ENCODE data around the gene TM9SF1. TPM values are rescaled to one million over a fixed set of nuclear protein-coding genes. Genes with fewer than 3 reads are reported as not detected.

TM9SF1 gene
- total and polyA plus RNA-seq, 4 experiments from 2014 or later, result 24.1 to 40.6 (median 32.3) TPM

- no peak overlapping the region for H3K27ac ChIP-seq (ENCODE audit: low read depth, low read length)
- no peak overlapping the region for H3K4me3 ChIP-seq (ENCODE audit: low read length in 2 of 2)
- H3K36me3 ChIP-seq (ENCODE audit: insufficient read depth, low read length), result peaks cover 51% of the 10 kb centered on the region
- no peaks in the 10 kb centered on the region for H3K4me1 ChIP-seq (ENCODE audit: insufficient read depth, low read length)
- Mint-ChIP-seq H3K27me3 (no peaks in the 10 kb centered on the region), H3K9me3 (no peaks in the 10 kb centered on the region), H3K4me3 (no peak overlapping the region), H3K36me3 (peaks cover 19 to 68% of the 10 kb centered on the region in 2 donors), H3K4me1 (peaks cover 2 to 8% (median 6%) of the 10 kb centered on the region in 4 donors), H3K27ac (peak overlapping the region in 1 of 7 donors; percentile 41)
- no peaks in the 10 kb centered on the region for H3K27me3 ChIP-seq (ENCODE audit: insufficient read depth, low read length)
- intact Hi-C loops (cut with micrococcal nuclease), result no loop called here
- no peaks in the 10 kb centered on the region for H3K9me3 ChIP-seq (ENCODE audit: control insufficient read depth in 1 of 2, low read length in 2 of 2)
- CTCF ChIA-PET (ENCODE audit: partially characterized antibody), result interaction anchor here (1.2 to 1.5 kb wide), 4 partner anchors 19 to 153 kb away, joined by 3 to 6 read pairs (median 4); partner anchors contain the start of genes IRF9 and TINF2
- no peak for DNase-seq
- POLR2A ChIA-PET (ENCODE audit: partially characterized antibody), result interaction anchor here (0.8 to 1.4 kb wide), 2 partner anchors 19 to 99 kb away, joined by 3 read pairs; partner anchors contain the start of gene IRF9
These were observed 15.1 kb downstream of the TM9SF1 start for GRCh38 chr14:24179961-24180796.

DNA sequence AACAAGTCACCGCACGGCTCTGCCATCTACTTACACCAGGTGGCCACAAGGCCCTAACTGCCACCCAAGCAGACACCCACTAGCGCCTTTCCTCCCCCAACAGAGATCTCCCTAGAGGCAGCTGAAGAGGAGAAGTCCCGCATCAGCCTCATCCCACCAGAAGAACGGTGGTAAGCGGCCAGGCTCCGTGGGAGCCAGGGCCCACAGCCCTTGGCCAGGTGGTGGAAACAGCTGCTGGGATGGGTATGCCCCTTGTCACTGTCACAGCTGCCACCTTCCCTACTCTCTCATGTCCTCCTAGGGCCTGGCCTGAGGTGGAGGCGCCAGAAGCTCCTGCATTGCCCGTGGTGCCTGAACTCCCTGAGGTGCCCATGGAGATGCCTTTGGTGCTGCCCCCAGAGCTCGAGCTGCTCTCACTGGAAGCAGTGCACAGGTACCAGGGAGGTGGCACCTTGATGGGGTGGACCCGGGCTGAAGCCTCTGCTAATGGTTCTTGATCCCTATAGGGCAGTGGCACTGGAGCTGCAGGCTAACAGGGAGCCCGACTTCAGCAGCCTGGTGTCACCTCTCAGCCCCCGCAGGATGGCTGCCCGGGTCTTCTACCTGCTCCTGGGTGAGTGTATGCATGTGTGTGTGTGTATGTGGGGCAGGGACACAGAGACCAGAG is 15.8 kb downstream of the TM9SF1 start:
- H3K4me3 Mint-ChIP-seq, result peak overlapping the region in 1 of 8 donors; percentile 8
- peaks cover 44% of the 10 kb centered on the region for H3K36me3 ChIP-seq (ENCODE audit: insufficient read depth, low read length)
- peaks cover 8 to 16% (median 12%) of the 10 kb centered on the region in 4 donors for H3K4me1 Mint-ChIP-seq
- no peaks in the 10 kb centered on the region for H3K27me3 Mint-ChIP-seq
- peaks cover 19 to 74% of the 10 kb centered on the region in 2 donors for H3K36me3 Mint-ChIP-seq
- no peak overlapping the region for H3K27ac ChIP-seq (ENCODE audit: low read depth, low read length)
- ChIA-PET CTCF (ENCODE audit: partially characterized antibody) (interaction anchor here (0.5 to 1.5 kb wide), 4 partner anchors 8 to 71 kb away, joined by 3 to 6 read pairs (median 4); partner anchors contain the start of genes IRF9 and TINF2), POLR2A (ENCODE audit: partially characterized antibody) (interaction anchor here (0.8 to 2.3 kb wide), 6 partner anchors 9 to 33 kb away, joined by 3 to 5 read pairs (median 3); partner anchors contain the start of genes IPO4, IRF9 and TM9SF1)
- no peaks in the 10 kb centered on the region for H3K9me3 ChIP-seq (ENCODE audit: control insufficient read depth in 1 of 2, low read length in 2 of 2)
- no peak for DNase-seq
- H3K27ac Mint-ChIP-seq, result peak overlapping the region in 5 of 7 donors; percentile 29 to 91 (median 49)
- H3K4me3 ChIP-seq (ENCODE audit: low read length in 2 of 2), result no peak overlapping the region
- no peaks in the 10 kb centered on the region for H3K4me1 ChIP-seq (ENCODE audit: insufficient read depth, low read length)
- no peaks in the 10 kb centered on the region for H3K27me3 ChIP-seq (ENCODE audit: insufficient read depth, low read length)
- intact Hi-C loops (cut with micrococcal nuclease), result no loop called here
- no peaks in the 10 kb centered on the region for H3K9me3 Mint-ChIP-seq

DNA sequence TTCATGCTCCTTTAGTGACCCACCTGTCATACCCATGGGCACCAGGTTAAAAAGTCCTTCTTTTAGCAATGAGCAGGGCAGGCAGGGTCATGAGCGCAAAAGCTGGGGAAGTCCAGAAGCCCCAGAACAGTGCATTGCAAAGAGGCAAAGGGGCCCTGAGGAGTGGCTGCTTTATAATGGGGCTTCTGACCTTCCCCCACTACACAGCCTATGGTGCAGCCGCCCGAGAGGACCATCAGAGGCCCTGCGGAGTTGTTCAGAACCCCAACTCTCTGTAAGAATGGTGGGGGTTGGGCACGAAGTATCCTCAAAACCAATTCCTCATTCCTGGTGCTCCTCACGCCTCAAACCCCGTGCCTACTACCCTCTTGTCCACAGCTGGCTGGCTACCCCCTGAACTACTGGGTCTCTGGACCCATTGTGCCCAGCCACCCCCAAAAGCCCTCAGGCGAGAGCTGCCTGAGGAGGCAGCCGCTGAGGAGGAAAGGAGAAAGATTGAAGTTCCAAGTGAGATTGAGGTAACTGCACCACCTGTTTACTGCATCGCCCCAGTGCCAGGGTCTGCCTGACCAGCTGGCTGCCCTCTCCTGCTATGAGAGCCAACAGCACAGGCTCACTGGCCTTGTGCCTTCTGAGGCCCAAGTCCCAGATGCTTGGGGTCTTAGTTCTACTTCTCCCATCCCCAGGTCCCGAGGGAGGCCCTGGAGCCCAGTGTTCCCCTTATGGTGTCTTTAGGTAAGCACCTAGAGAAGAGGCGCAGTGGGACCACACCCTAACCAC is 16.7 kb downstream of the TM9SF1 start:
- Mint-ChIP-seq H3K36me3 (peaks cover 19 to 76% of the 10 kb centered on the region in 2 donors), H3K27ac (peak overlapping the region in 4 of 7 donors; percentile 49 to 91 (median 62)), H3K9me3 (no peaks in the 10 kb centered on the region), H3K27me3 (no peaks in the 10 kb centered on the region), H3K4me3 (no peak overlapping the region), H3K4me1 (peaks cover 10 to 18% (median 13%) of the 10 kb centered on the region in 4 donors)
- ChIA-PET POLR2A (ENCODE audit: partially characterized antibody) (interaction anchor here (0.8 to 2.3 kb wide), 5 partner anchors 10 to 34 kb away, joined by 3 to 5 read pairs (median 3); partner anchors contain the start of genes IPO4 and TM9SF1), CTCF (ENCODE audit: partially characterized antibody) (interaction anchor here (0.5 to 1.2 kb wide), 2 partner anchors 7 to 64 kb away, joined by 4 to 6 read pairs; partner anchors contain the start of gene TINF2)
- H3K4me1 ChIP-seq (ENCODE audit: insufficient read depth, low read length), result no peaks in the 10 kb centered on the region
- DNase-seq, result no peak
- peaks cover 39% of the 10 kb centered on the region for H3K36me3 ChIP-seq (ENCODE audit: insufficient read depth, low read length)
- intact Hi-C loops (cut with micrococcal nuclease), result no loop called here
- H3K27ac ChIP-seq (ENCODE audit: low read depth, low read length), result no peak overlapping the region
- H3K27me3 ChIP-seq (ENCODE audit: insufficient read depth, low read length), result no peaks in the 10 kb centered on the region
- H3K9me3 ChIP-seq (ENCODE audit: control insufficient read depth in 1 of 2, low read length in 2 of 2), result no peaks in the 10 kb centered on the region
- H3K4me3 ChIP-seq (ENCODE audit: low read length in 2 of 2), result no peak overlapping the region

GRCh38 chr14:24177891-24178290 is 17.4 kb downstream of the TM9SF1 start:
- H3K36me3 Mint-ChIP-seq, result peaks cover 19 to 75% of the 10 kb centered on the region in 2 donors
- peaks cover 11 to 25% (median 13%) of the 10 kb centered on the region in 4 donors for H3K4me1 Mint-ChIP-seq
- Histone ChIP-seq H3K4me3 (ENCODE audit: low read length in 2 of 2) (no peak overlapping the region), H3K9me3 (ENCODE audit: control insufficient read depth in 1 of 2, low read length in 2 of 2) (no peaks in the 10 kb centered on the region), H3K4me1 (ENCODE audit: insufficient read depth, low read length) (no peaks in the 10 kb centered on the region), H3K27ac (ENCODE audit: low read depth, low read length) (no peak overlapping the region), H3K27me3 (ENCODE audit: insufficient read depth, low read length) (no peaks in the 10 kb centered on the region), H3K36me3 (ENCODE audit: insufficient read depth, low read length) (peaks cover 37% of the 10 kb centered on the region)
- intact Hi-C loops (cut with micrococcal nuclease), result no loop called here
- POLR2A ChIA-PET (ENCODE audit: partially characterized antibody), result interaction anchor here (1.2 to 2.3 kb wide), 2 partner anchors 13 to 35 kb away, joined by 3 to 5 read pairs; no protein-coding TSS in a partner anchor
- CTCF ChIA-PET (ENCODE audit: partially characterized antibody), result no interaction called here
- no peaks in the 10 kb centered on the region for H3K9me3 Mint-ChIP-seq
- no peak for DNase-seq
- no peak overlapping the region for H3K4me3 Mint-ChIP-seq
- H3K27me3 Mint-ChIP-seq, result no peaks in the 10 kb centered on the region
- H3K27ac Mint-ChIP-seq, result peak overlapping the region in 3 of 7 donors; percentile 52 to 81 (median 64)

- H3K4me3 ChIP-seq (ENCODE audit: low read length in 2 of 2), result no peak overlapping the region
- no peak overlapping the region for H3K27ac ChIP-seq (ENCODE audit: low read depth, low read length)
- no peaks in the 10 kb centered on the region for H3K27me3 ChIP-seq (ENCODE audit: insufficient read depth, low read length)
- Mint-ChIP-seq H3K4me1 (peaks cover 11 to 31% (median 14%) of the 10 kb centered on the region in 4 donors), H3K36me3 (peaks cover 15 to 71% of the 10 kb centered on the region in 2 donors), H3K27ac (peak overlapping the region in 6 of 7 donors; percentile 8 to 81 (median 58)), H3K4me3 (no peak overlapping the region), H3K27me3 (no peaks in the 10 kb centered on the region), H3K9me3 (no peaks in the 10 kb centered on the region)
- ChIA-PET POLR2A (ENCODE audit: partially characterized antibody) (interaction anchor here (0.7 to 2.3 kb wide), 2 partner anchors 10 to 13 kb away, joined by 3 to 5 read pairs; no protein-coding TSS in a partner anchor), CTCF (ENCODE audit: partially characterized antibody) (no interaction called here)
- peaks cover 35% of the 10 kb centered on the region for H3K36me3 ChIP-seq (ENCODE audit: insufficient read depth, low read length)
- no peaks in the 10 kb centered on the region for H3K9me3 ChIP-seq (ENCODE audit: control insufficient read depth in 1 of 2, low read length in 2 of 2)
- intact Hi-C loops (cut with micrococcal nuclease), result no loop called here
- no peak for DNase-seq
- H3K4me1 ChIP-seq (ENCODE audit: insufficient read depth, low read length), result peaks cover 1% of the 10 kb centered on the region
These were observed 18.0 kb downstream of the TM9SF1 start for GRCh38 chr14:24177041-24177825.

GRCh38 chr14:24176599-24176998 is 18.6 kb downstream of the TM9SF1 start:
- ChIA-PET POLR2A (ENCODE audit: partially characterized antibody) (interaction anchor here (2.3 kb wide), 1 partner anchor 15 kb away, joined by 10 read pairs; the partner anchor contains the start of gene IRF9), CTCF (ENCODE audit: partially characterized antibody) (no interaction called here)
- Mint-ChIP-seq H3K27ac (peak overlapping the region in 1 of 7 donors; percentile 50), H3K4me1 (peaks cover 11 to 37% (median 16%) of the 10 kb centered on the region in 4 donors), H3K9me3 (no peaks in the 10 kb centered on the region), H3K27me3 (no peaks in the 10 kb centered on the region), H3K36me3 (peaks cover 15 to 69% of the 10 kb centered on the region in 2 donors), H3K4me3 (no peak overlapping the region)
- Histone ChIP-seq H3K9me3 (ENCODE audit: control insufficient read depth in 1 of 2, low read length in 2 of 2) (no peaks in the 10 kb centered on the region), H3K36me3 (ENCODE audit: insufficient read depth, low read length) (peaks cover 35% of the 10 kb centered on the region), H3K27ac (ENCODE audit: low read depth, low read length) (no peak overlapping the region), H3K27me3 (ENCODE audit: insufficient read depth, low read length) (no peaks in the 10 kb centered on the region), H3K4me1 (ENCODE audit: insufficient read depth, low read length) (peaks cover 5% of the 10 kb centered on the region), H3K4me3 (ENCODE audit: low read length in 2 of 2) (no peak overlapping the region)
- no peak for DNase-seq
- intact Hi-C loops (cut with micrococcal nuclease), result no loop called here

Data from CD4-positive, alpha-beta memory T cell (primary cell).